Ammon's horn (tissue), 1 donor: Measurements from ENCODE around the gene ARRDC1.
"Not testable (repeated sequence)": the region's sequence is repeated elsewhere in the genome, so short reads cannot be mapped to it uniquely, and the experiment has no call there.

ENCODE experiments used
- DNase-seq: peaks from one replicate; pipeline ENCODE4 v3.0.0-alpha.2; 2016; ENCODE audit warnings: low spot score

ARRDC1 gene

DNA sequence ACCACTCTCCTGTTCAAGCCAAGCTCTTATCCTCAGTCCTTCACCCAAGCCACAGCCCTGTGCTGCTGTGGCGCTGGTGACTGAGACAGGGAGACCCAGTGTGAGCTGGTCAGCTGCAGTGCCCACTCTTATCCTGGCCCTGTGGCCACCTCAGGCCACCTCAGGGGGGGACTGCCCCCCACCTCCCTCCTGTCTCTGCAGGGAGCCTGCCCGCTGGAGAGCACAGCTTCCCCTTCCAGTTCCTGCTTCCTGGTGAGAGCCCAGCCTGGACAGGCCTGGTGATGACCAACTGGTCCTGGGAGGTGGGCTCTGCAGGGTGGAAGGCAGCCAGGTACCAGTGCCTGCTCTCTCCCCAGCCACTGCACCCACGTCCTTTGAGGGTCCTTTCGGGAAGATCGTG lies 7.8 kb downstream of the ARRDC1 start:
- no peak for DNase-seq

DNA sequence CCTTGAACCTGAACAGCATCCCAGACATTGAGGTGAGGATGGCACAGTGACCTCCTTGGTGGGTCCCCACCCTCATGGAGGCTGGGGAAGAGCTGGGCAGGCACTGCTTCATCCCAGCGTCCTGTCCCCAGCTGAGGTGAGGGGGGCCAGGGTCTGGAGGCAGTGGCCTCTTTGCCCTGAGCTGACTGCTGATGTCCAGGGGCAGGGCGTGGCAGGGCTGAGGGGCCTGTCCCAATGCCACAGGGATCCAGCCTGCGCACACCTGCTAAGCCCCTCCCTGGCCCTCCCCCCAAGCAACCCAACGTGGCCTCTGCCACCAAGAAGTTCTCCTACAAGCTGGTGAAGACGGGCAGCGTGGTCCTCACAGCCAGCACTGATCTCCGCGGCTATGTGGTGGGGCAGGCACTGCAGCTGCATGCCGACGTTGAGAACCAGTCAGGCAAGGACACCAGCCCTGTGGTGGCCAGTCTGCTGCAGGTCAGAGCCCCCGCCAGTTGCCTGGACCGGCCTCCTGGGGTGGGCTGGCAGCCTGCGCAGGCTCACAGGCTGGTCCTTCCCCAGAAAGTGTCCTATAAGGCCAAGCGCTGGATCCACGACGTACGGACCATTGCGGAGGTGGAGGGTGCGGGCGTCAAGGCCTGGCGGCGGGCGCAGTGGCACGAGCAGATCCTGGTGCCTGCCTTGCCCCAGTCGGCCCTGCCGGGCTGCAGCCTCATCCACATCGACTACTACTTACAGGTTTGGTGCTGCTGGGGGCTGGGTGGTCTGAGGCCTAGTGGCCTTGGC lies 8.4 kb downstream of the ARRDC1 start:
- no peak for DNase-seq

DNA sequence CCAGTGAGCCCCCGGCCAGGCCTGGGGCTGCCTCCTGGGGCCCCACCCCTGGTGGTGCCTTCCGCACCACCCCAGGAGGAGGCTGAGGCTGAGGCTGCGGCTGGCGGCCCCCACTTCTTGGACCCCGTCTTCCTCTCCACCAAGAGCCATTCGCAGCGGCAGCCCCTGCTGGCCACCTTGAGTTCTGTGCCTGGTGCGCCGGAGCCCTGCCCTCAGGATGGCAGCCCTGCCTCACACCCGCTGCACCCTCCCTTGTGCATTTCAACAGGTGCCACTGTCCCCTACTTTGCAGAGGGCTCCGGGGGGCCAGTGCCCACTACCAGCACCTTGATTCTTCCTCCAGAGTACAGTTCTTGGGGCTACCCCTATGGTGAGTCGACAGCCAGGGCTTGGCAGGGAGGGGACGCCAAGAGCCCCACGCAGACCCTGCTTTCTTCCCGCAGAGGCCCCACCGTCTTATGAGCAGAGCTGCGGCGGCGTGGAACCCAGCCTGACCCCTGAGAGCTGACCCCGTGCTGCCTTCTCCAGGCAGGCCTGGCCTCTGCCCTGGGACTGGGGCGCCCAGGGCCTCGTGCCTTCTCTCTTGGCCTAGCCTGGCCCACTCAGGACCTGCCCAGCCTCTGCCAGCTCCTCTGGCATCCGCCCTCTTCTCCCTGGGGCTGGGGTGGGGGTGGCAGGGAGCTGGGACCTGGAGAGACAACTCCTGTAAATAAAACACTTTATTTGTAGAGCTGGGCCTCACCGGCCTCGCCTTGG lies 9.3 kb downstream of the ARRDC1 start:
- no peak for DNase-seq

- no peak for DNase-seq
Measured at GRCh38 chr9:137615387-137615871, 9.9 kb downstream of the ARRDC1 start.

DNA sequence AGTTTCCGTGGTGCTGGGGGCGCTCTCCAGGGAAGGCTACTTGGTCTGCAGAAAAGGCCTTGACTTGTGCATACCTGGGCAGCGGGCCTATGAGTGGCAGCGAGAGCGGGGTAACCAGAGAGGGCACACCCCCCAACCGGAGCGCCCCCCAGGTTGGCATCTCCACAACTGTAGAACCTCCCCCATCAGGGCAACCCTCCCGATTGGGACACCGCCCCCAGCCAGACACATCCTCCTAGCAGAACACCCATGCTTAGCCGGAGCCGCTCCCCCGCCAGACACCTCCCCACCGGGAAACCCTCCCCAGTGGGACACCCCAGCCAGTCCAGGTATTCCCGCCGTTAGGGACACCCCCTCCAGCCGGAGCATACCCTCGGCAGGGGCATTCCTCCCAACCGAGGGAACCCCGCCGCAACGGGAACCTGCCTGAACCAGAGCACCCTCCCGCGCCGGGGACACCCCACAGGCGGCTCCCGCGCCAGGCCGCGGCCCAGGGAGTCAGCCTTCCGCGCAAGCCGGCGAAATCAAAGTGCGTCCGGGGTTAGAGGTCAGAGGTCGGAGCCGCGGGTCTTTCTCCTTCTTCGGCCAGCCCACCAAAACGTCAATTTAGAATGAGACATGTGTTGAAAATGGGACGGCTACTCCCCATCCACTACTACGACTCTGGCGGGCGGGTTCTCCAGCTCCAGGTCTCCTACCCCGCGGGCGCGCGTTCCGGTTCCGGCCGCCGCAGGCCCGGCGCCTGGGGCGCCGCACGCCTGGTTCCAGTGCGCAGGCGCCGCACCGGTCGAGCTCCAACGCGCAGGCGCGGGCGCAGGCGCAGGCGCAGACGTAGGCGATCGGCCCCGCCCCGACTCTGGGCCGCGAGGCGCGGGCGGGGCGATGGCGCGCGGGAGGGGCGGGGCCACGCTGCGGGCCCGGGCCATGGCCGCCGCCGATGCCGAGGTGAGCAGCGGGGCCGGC lies 12.9 kb downstream of the ARRDC1 start, which contains the start of gene EHMT1:
TSS of gene EHMT1 (plus strand) at position 901 of the 963 bp plus-strand sequence. CDS start at position 925, 24 bp downstream.
- DNase-seq, result peak; percentile 86

- no peak for DNase-seq
Measured at GRCh38 chr9:137619240-137620047, 14.0 kb downstream of the ARRDC1 start.

DNA sequence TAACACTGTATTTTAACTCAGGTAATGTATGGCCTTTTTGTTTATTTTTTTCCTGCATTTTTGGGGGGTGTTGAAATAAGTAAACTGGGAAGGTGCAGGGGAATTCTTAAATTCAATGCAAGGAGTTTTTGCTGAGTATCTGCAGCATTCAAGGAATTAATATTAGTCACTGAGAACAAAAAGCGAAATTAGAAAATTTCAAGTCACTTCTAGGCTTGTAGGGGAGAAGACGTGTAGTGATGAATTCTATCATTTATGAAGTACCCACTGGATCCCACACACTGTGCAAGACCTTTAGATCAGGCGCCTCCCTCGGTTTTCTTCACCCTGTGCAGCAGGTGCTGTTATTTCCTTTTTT lies 14.5 kb downstream of the ARRDC1 start:
- no peak for DNase-seq

- DNase-seq, result no peak
Measured at GRCh38 chr9:137620581-137620980, 15.1 kb downstream of the ARRDC1 start.

- DNase-seq, result no peak
Measured at GRCh38 chr9:137621131-137621757, 15.8 kb downstream of the ARRDC1 start.

DNA sequence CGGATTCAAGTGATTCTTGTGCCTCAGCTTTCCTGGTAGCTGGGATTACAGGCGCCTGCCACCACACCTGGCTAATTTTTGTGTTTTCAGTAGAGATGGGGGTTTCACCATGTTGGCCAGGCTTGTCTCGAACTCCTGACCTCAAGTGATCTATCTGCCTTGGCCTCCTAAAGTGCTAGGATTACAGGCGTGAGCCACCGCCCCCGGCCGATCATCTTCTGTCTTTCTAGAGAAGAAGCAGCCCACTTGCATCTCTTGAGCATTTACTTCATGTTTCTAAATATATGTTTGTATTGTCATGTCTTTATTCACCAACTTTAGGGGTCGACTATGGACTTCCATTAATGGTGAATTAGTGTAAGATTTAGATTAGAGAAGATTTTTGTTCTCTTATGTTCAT lies 16.7 kb downstream of the ARRDC1 start:
- DNase-seq, result not testable (repeated sequence)

GRCh38 chr9:137626464-137626863 lies 21.0 kb downstream of the ARRDC1 start:
- no peak for DNase-seq

DNA sequence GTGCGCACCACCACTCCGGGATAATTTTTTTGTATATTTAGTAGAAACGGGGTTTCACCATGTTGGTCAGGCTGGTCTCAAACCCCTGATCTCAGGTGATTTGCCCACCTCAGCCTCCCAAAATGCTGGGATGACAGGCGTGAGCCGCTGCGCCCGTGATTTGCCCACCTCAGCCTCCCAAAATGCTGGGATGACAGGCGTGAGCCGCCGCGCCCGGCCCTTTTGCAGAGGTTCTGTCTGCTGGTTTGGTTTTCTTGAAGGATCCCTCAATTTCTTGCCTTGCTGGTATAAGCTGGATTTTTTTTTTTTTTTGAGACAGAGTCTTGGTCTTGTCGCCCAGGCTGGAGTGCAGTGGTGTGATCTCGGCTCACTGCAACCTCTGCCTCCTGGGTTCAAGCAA lies 21.9 kb downstream of the ARRDC1 start:
- DNase-seq, result not testable (repeated sequence)

- no peak for DNase-seq
Measured at GRCh38 chr9:137630126-137630525, 24.6 kb downstream of the ARRDC1 start.

GRCh38 chr9:137630679-137631078 lies 25.2 kb downstream of the ARRDC1 start:
- DNase-seq, result no peak

- DNase-seq, result no peak
Measured at GRCh38 chr9:137631345-137632229, 26.1 kb downstream of the ARRDC1 start.

DNA sequence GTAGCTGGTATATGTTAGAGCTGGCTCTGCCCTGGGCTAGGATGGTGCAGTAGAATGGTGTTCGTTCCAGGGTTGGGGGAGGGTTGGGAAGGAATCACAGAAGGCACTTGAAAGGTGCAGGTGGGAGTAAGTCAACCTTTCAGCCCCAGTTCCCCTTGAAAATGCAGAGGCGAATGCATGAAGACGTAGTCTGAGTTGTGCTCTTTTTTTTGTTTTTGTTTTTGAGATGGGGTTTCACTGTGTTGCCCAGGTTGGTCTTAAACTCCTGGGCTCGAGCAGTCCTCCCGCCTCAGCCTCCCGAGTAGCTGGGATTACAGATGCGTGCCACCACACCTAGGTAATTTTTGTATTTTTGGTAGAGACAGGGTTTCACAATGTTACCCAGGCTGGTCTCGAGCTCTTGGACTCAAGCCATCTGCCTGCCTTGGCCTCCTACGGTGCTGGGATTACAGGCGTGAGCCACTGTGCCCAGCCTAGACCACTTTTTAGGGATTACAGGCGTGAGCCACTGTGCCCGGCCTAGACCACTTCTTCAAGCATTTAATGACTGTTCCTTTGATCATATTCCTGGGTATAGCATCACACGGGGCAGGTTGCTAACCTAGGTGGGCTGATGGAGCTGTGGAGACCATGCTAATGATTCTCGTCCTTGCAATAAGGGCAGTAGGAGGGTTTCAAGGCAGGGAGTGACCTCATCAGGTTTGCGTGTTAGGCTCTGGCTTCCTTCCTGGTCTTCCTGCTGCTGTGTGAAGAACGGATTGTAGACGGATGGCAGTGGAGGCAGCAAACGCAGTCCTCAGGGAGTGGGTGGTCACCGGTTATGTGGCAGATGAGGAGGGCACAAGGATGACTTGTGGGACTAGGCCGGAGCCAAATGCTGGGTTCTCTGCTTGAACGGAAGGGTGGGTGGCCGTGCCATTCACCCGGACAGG lies 27.0 kb downstream of the ARRDC1 start:
- no peak for DNase-seq

- no peak for DNase-seq
Measured at GRCh38 chr9:137634016-137634415, 28.5 kb downstream of the ARRDC1 start.

- DNase-seq, result no peak
Measured at GRCh38 chr9:137638680-137639079, 33.2 kb downstream of the ARRDC1 start.
